MG63 (cell line): ENCODE measurements around the gene TRIM66. TPM values are rescaled to one million over a fixed set of nuclear protein-coding genes. Genes with fewer than 3 reads are reported as not detected.
A peak's percentile ranks its signal among the peaks of the same experiment; 100 is the strongest.

Experiments used
- DNase-seq: peaks from one replicate; pipeline ENCODE4 v3.0.0-alpha.2; 2020
- H3K27me3 ChIP-seq: fragments of 250-450 bp; sonication (Bioruptor Pico); 2 replicates; pipeline ENCODE4 v1.5.1; 2020; ENCODE audit warnings: mild to moderate bottlenecking, moderate library complexity
- H3K36me3 ChIP-seq: fragments of 250-450 bp; sonication (Bioruptor Pico); 2 replicates; pipeline ENCODE4 v1.5.1; 2020; ENCODE audit warnings: mild to moderate bottlenecking, moderate library complexity
- H3K4me3 ChIP-seq: fragments of 250-450 bp; sonication (Bioruptor Pico); 2 replicates; pipeline ENCODE4 v1.5.1; 2020; ENCODE audit warnings: mild to moderate bottlenecking, moderate library complexity
- H3K9me3 ChIP-seq: fragments of 250-450 bp; sonication (Bioruptor Pico); 2 replicates; pipeline ENCODE4 v1.5.1; 2020; ENCODE audit warnings: mild to moderate bottlenecking, moderate library complexity
- total RNA-seq: library from RNA; depleted of rRNA; stranded (reverse); fragments of >200 nt; shearing (Covaris generic); gene quantifications from 2 replicates; pipeline ENCODE4 v1.2.3, GENCODE V29; 2014; ENCODE audit warnings: low replicate concordance

Gene TRIM66
- total RNA-seq, 1 experiment from 2014 or later = 1.4 TPM

DNA sequence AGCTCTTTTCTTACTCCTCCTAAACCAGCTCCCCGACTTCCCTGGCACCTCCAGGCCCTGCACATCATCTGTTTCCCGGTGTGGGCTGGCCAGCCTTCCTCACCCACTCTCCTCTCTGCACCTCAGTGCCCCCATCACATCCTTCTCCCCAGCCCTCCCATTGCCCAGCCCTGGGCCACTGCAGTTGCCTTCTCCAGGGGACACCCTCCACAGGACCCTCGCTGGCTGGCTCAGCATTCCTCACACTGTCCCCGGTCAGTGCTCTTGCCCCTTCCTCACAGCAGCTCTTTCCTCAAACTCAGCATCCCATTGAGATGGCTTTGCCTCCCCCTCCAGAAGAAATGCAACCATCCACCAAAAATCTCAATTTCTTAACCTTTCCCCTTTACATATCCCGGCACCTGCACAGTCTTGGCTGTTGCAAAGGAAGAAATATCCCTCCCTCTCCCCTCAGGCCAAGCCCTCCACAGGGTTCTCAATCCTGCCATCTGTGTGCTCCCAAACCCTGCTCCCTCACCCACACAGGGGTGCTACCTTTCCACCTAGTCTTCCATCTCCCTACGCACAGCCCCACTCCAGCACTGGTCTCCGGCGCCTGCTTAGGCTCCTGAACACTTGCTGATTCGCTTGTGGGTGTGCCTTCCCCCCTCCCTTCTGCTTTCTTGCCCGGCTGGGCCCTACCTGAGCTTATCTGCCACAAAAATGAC is 19.6 kb upstream of the TRIM66 start:
- Histone ChIP-seq H3K9me3 (no peaks in the 10 kb centered on the region), H3K27me3 (no peaks in the 10 kb centered on the region), H3K4me3 (no peak overlapping the region), H3K36me3 (peaks cover 18% of the 10 kb centered on the region)
- no peak for DNase-seq

DNA sequence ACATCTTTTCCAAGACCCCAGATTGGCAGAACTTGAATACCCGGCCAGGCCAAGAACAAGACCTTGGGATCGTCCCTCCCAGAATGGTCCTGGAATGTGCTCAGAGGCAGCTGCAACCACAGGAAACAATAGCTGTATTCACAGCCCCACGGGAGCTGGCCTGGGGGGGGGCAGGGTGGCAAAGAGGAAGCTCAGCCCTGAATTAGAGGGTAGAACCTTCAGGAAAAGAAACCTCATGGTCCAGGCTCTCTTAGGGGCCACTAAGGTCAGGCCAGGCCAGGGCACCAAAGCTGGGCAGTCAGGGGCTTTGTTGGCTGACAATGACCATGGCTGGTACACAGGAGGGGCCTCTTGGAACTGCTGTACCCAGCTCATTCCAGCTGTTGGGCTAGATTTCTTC is 17.4 kb upstream of the TRIM66 start:
- Histone ChIP-seq H3K36me3 (peaks cover 22% of the 10 kb centered on the region), H3K9me3 (no peaks in the 10 kb centered on the region), H3K4me3 (no peak overlapping the region), H3K27me3 (no peaks in the 10 kb centered on the region)
- DNase-seq = no peak

DNA sequence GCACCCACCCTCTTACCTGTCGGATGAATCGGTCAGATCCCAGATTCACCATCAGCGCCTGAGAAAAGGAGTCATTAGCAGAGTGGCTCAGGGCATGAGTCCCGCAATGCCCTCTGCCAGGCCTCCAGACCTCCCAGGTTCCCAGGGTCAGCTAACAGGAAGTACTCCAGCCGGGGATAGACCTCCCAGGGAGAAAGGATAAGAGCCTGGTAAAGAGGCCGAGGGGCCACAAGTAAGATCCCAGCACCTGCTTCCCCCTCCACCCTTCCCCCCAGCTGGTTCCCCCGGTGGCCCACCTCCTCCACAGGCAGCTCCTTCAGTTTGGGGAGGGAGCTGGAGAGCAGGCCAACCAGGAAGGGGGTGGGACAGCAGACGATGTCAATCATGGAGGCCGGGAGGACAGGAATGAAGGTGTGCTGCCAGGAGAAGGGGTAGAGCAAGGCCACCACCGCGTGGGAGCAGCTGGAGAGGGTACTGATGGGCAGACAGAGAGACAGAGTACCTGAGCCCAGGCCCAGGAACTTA is 16.5 kb upstream of the TRIM66 start:
- H3K36me3 ChIP-seq = peaks cover 31% of the 10 kb centered on the region
- H3K4me3 ChIP-seq = no peak overlapping the region
- no peaks in the 10 kb centered on the region for H3K9me3 ChIP-seq
- no peak for DNase-seq
- no peaks in the 10 kb centered on the region for H3K27me3 ChIP-seq

DNA sequence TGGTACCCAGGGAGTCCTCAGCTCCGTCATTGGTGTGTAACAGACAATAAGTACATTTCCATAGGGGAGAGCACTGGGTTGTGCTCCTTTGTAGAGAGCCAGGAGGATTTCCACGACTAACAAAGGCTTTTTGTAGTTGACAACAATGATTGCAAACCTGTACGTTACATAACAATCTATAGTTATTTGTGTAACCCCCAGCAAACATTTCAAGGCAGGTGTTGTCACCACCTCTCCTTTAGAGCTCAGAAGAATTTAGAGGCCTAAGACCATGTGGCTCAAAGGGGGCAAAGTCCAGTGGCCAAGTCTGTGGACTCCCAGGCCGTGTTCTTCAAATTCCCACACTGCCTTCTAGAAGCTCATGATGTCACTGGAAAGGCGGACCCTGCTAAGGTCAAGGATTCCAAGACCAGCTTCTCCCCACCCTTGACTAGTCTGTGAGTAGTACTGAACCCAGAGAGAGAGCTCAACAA is 15.9 kb upstream of the TRIM66 start:
- H3K4me3 ChIP-seq = no peak overlapping the region
- no peaks in the 10 kb centered on the region for H3K9me3 ChIP-seq
- peaks cover 36% of the 10 kb centered on the region for H3K36me3 ChIP-seq
- no peak for DNase-seq
- no peaks in the 10 kb centered on the region for H3K27me3 ChIP-seq

DNA sequence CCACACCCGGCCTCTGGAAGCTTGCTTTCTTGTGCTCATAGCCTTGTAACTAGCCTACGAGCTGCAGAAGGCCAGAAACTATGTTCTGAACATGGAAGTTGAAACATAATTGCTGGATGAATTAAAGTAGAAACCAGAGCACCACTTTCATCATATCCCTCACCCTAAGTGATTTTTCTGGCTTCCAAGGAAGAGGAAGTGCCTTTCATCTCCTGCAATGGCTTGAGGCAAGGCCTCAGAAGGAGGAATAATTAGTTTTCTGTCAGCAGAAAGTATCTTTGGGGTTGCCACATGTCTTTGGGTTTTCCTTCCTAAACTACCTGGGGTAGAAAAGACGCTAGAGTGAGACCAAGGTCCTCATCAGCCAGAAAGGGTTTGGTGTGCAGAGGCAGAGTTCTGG is 14.6 kb upstream of the TRIM66 start:
- Histone ChIP-seq H3K36me3 (peaks cover 50% of the 10 kb centered on the region), H3K4me3 (no peak overlapping the region), H3K27me3 (no peaks in the 10 kb centered on the region), H3K9me3 (no peaks in the 10 kb centered on the region)
- no peak for DNase-seq

DNA sequence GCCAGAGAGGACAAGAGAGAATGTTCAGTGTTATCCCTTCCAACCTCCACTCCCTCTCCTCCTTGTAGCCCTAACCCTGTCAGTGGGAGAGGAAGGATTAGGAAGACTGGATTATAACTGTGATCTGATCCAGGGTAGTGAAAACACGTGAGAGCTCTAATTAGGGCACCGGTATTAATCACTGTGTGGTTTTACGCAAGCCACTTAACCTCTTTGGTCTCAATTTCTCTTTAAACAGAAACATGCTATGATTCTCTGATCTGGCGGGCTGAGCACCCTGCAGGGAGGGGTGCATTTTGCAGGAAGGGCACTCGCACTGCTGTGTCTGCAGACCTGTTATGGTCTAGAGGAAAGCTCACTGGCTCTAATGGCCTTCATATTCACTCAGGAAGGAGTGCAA is 11.7 kb upstream of the TRIM66 start:
- peaks cover 69% of the 10 kb centered on the region for H3K36me3 ChIP-seq
- no peaks in the 10 kb centered on the region for H3K9me3 ChIP-seq
- no peaks in the 10 kb centered on the region for H3K27me3 ChIP-seq
- H3K4me3 ChIP-seq = no peak overlapping the region
- DNase-seq = no peak

DNA sequence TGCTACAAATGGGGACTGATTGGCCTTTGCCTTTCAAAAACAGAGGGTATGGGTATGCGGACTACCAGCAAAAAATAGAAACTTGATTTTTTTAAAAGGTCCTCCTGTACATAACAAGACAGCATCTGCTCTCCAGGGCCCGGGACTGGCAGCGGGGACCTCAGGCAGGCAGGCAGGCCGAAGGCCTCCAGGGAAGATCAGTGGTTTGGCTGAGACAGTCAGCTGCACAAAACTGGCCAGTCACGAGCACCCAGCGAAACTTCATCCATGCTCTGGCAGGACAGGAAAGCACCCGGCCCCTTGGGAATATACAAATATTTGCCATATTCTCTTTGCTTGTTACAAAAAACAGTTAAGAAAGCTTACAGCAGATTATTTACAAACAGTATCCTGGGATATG is 11.1 kb upstream of the TRIM66 start:
- Histone ChIP-seq H3K4me3 (no peak overlapping the region), H3K27me3 (no peaks in the 10 kb centered on the region), H3K9me3 (no peaks in the 10 kb centered on the region), H3K36me3 (peaks cover 69% of the 10 kb centered on the region)
- no peak for DNase-seq

DNA sequence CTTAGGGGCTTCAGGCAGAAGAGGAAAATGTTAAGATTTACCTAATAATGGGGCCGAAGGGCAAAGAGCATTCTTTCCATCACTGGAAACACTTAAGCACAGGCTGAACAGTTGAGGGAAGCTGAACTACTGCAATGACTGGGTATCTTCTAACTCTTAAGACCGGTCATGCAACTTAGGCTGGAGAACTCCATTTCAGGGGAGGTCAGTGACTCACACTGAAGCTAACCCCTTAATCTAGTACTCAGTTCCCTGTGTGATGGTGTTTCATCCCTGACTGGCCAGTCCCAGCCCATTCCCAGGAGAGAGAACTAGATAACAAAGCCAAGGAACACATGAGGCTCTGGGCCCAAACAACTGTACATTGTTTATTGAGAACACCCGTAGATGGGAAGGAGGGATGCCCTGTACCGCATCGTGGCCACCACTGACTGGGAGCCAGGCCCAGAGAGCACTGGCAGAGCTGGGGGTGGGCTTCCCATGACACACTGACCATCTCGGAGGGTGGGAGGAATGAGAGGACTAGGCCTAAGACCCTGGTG is 10.6 kb upstream of the TRIM66 start:
- DNase-seq = no peak
- Histone ChIP-seq H3K27me3 (no peaks in the 10 kb centered on the region), H3K4me3 (no peak overlapping the region), H3K36me3 (peaks cover 64% of the 10 kb centered on the region), H3K9me3 (no peaks in the 10 kb centered on the region)

DNA sequence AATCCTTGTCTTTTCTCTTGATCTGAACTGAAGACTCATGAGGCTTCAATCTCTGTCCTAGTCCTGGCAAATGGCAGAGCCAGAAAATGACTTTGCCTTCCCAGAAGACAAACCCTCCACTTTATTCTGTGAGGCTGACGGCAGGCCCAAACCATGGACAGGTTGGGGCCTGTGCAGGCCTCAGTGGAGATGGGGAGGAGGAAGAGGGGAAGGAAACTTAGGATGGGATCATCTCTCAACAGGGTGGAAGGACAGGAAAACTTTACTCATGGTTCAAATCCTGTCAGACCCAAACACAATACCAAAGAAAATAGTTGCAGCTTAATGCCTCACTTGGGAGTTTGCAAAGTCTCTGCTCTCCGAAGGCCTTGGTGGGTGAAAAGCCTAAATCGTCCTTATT is 10.0 kb upstream of the TRIM66 start:
- no peak for DNase-seq
- no peaks in the 10 kb centered on the region for H3K9me3 ChIP-seq
- H3K4me3 ChIP-seq = no peak overlapping the region
- no peaks in the 10 kb centered on the region for H3K27me3 ChIP-seq
- peaks cover 66% of the 10 kb centered on the region for H3K36me3 ChIP-seq

DNA sequence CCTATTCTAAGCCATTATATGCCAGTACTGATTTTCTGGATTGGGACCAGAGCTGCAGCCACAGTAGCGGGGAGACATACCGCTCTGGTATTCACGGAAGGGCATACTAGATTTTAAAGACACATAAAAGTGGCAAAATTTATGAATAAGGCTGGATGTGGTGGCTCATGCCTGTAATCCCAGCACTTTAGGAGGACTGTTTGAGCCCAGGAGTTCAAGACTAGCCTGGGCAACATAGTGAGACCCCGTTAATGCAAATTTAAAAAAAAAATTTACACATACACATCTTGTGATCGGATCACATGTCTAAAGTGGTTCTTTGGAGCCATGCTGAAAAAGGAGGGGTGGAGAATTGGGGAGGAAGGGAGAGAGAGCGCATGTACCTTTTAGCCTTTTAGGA is 9.1 kb upstream of the TRIM66 start:
- no peaks in the 10 kb centered on the region for H3K9me3 ChIP-seq
- DNase-seq = no peak
- H3K27me3 ChIP-seq = no peaks in the 10 kb centered on the region
- H3K4me3 ChIP-seq = no peak overlapping the region
- peaks cover 69% of the 10 kb centered on the region for H3K36me3 ChIP-seq

DNA sequence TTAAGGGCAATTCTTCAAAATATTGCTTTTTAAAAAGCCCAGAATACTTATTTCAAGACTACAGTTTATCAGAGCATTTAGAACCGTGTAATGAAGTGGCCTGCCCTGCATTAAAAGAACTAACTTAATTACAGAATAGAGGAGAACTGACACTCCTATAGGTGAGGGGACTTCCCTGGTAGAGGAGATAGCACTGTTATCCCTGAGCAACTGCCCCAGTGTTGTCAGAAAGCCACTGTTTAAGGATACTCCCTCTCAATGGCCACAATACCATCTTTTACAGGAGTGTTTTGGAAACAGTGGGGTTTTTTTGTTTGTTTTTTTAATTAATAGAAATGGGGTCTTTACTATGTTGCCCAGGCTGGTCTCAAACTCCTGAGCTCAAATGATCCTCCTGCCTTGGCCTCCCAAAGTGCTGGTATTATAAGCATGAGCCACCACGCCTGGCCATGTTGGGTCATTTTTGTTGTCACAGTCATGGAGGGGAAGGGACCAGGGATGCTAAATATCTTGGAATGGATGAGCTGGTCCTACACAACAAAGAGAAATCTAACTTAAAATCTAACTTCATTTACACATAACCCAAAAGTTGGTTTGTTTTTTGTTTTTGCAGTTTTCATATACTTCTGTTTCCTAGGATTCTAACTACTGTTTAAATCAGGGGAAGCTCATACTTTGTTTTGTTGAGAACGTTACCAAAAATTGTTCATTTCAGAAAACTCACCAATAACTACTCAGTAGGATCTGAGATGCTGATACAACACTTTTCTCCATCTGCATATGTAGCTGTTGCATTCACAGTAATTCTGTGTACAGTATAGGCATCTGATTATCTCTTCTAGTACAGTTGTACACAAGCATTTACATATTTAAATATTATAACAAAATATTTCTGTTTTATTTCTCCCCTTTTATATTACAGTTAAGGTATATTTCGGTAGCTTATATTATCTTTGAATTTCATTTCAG is 8.2 kb upstream of the TRIM66 start:
- no peak for DNase-seq
- Histone ChIP-seq H3K9me3 (no peaks in the 10 kb centered on the region), H3K36me3 (peaks cover 79% of the 10 kb centered on the region), H3K4me3 (no peak overlapping the region), H3K27me3 (no peaks in the 10 kb centered on the region)

DNA sequence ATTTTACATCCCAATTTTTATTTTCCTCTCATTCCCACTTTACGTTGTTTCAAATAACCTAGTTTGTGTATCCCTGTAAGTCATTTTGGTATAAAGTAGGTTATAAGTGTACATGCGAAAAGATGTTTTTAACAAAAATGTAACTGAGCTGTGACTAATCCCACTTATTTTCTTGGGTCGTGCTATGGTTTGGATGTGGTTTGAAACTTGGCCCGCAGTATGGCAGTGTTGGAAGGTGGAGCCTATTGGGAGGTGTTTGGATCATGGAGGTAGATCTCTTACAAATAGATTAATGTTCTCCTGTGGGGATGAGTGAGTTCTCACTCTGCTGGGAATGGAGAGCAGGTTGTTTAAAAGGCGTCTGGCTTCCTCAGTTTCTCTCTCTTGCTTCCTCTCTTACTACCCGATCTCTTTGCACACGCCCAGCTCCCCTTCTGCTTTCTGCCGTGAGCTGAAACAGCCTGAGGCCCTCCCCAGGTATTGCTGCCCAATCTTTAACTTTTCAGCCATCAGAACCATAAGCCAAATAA is 7.3 kb upstream of the TRIM66 start:
- peak; percentile 34 for DNase-seq
- H3K4me3 ChIP-seq = peak overlapping the region; percentile 49
- H3K36me3 ChIP-seq = peaks cover 83% of the 10 kb centered on the region

DNA sequence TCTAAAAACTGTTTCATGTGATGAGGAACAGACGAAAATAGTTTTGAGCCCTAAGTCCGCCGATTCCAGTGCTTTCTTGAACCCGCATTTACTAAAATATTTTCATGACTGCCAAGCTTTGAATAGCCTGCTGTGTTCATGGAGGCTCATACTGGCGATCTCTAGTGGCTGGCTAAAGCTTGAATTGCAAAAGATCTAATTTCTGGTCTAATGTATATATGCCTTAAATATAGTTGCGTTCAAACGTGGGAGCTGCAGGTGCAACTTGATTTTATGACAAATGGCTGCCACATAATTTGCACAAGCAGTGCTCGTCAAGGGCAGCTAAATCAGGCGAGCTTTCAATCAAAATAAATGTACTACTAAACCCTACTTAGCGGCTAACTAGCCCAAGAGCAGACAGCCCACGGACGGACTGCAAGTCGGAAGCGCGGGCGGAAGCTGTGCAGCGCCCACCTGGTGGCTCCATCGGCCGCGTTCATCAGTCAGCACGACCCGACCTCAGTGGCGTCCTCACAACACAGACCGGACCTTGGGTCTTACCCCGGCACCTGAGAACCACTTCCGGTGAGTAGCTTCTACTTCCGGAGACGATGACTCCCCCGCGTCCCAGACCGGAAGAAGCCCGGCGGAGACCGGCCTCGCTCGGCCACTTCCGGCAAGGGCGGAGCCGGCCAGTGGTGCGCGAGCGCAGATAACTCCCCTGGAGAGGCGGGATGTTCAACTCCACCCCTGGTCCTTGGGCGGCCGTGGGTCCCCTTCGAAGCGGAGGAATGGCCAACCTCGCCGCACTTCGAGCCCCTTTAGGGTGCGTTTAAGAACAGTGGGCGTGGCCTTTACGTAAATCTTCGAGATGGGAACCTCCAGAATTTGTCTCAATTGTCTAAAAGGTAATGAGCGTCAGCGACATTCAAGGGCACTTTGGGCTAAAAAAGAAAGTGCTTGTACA is 6.2 kb upstream of the TRIM66 start:
- H3K9me3 ChIP-seq = no peaks in the 10 kb centered on the region
- DNase-seq = peak; percentile 97
- H3K4me3 ChIP-seq = peak overlapping the region; percentile 49
- peaks cover 83% of the 10 kb centered on the region for H3K36me3 ChIP-seq
- H3K27me3 ChIP-seq = no peaks in the 10 kb centered on the region

More for the DNA sequence above, 7.3 kb upstream of the TRIM66 start:
- no peaks in the 10 kb centered on the region for H3K27me3 ChIP-seq
- H3K9me3 ChIP-seq = no peaks in the 10 kb centered on the region

DNA sequence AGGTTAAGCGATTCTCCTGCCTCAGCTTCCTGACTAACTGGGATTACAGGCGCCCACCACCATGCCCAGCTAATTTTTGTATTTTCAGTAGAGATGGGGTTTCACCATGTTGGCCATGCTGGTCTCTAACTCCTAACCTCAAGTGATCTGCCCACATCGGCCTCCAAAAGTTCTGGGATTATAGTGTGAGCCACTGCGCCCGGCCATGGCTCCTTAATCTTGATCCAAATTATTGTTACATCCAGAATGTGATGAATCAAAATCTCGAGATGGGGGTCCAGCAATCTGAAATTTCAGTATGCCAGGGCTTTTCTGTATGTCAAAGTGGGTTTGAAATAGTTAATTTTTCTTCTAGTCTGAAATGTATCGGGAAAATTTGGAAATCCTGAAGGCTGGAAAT is 3.9 kb upstream of the TRIM66 start:
- H3K9me3 ChIP-seq = no peaks in the 10 kb centered on the region
- no peak overlapping the region for H3K4me3 ChIP-seq
- no peaks in the 10 kb centered on the region for H3K27me3 ChIP-seq
- DNase-seq = no peak
- peaks cover 71% of the 10 kb centered on the region for H3K36me3 ChIP-seq

DNA sequence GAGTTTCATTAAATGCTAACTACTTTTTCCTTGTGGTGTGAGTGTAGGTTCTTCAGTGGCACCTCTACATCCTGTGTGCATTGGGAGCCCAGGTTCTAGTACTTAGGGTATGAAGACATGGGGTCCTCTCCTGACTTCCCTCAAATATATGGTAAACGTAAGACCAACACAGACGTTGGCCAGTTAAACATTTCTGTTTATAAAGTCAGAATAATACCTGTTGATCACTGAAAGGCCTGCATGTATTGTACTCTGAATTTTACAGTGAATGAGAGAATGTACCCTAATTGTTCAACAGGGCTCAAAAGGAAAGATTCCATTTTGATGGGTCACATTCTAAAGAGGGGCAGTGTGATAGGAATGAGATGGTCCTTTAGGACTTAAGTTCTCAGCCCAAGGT is 3.4 kb upstream of the TRIM66 start:
- no peak for DNase-seq
- Histone ChIP-seq H3K9me3 (no peaks in the 10 kb centered on the region), H3K4me3 (peak overlapping the region; percentile 97), H3K27me3 (no peaks in the 10 kb centered on the region), H3K36me3 (peaks cover 66% of the 10 kb centered on the region)

DNA sequence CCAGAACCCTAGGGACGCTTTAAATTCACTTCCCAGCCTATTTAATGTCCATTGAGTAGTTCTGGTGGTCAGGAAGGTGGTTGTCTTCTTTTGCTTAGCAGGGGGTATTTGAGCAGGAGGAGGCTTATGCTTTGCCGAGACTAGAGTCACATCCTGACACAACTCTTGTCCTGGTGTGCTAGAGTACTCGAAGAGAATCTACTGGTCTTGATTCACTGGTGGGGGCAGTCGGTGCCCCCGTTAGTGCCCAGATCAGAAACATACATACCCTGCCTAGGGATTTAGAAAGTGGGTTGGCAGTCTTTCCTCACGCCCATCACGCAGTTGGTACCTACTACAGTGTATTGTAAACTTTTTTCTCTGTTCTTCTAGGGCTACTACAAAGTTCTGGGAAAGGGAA is 2.8 kb upstream of the TRIM66 start:
- Histone ChIP-seq H3K36me3 (peaks cover 68% of the 10 kb centered on the region), H3K4me3 (peak overlapping the region; percentile 97), H3K9me3 (no peaks in the 10 kb centered on the region), H3K27me3 (no peaks in the 10 kb centered on the region)
- DNase-seq = no peak
